Ectodermal cell (in vitro differentiated cells): ENCODE data around the gene ADGRA1.
"Not testable (repeated sequence)": the region's sequence is repeated elsewhere in the genome, so short reads cannot be mapped to it uniquely, and the experiment has no call there.

Experiments
- H3K27ac ChIP-seq: 2 replicates; pipeline ENCODE4 v1.7.0; 2013; ENCODE audit warnings: mild to moderate bottlenecking, low read depth, low read length; ENCODE audit not compliant: insufficient read depth, poor library complexity, severe bottlenecking
- H3K27me3 ChIP-seq: 2 replicates; pipeline ENCODE4 v1.7.0; 2013; ENCODE audit warnings: mild to moderate bottlenecking, low read length; ENCODE audit not compliant: insufficient read depth, control insufficient read depth, poor library complexity, severe bottlenecking
- H3K36me3 ChIP-seq: one replicate; pipeline ENCODE4 v1.7.0; 2013; ENCODE audit warnings: low read length; ENCODE audit not compliant: control insufficient read depth, insufficient read depth
- H3K4me1 ChIP-seq: one replicate; pipeline ENCODE4 v1.7.0; 2013; ENCODE audit warnings: low read length; ENCODE audit not compliant: control insufficient read depth, insufficient read depth
- H3K4me3 ChIP-seq: 2 replicates; pipeline ENCODE4 v1.7.0; 2013; ENCODE audit warnings: low read depth, low read length, control low read depth; ENCODE audit not compliant: insufficient read depth
- H3K9me3 ChIP-seq: 2 replicates; pipeline ENCODE4 v1.7.0; 2013; ENCODE audit warnings: mild to moderate bottlenecking, low read length, moderate library complexity; ENCODE audit not compliant: control insufficient read depth
- WGBS, 2 experiments: methylation state at CpG; one replicate each; pipeline ENCODE4 v1.1.7; 2013; ENCODE audit warnings: missing lambda C conversion rate in 2 of 2; 5-methylcytosine and 5-hydroxymethylcytosine counted together

The ADGRA1 gene

DNA sequence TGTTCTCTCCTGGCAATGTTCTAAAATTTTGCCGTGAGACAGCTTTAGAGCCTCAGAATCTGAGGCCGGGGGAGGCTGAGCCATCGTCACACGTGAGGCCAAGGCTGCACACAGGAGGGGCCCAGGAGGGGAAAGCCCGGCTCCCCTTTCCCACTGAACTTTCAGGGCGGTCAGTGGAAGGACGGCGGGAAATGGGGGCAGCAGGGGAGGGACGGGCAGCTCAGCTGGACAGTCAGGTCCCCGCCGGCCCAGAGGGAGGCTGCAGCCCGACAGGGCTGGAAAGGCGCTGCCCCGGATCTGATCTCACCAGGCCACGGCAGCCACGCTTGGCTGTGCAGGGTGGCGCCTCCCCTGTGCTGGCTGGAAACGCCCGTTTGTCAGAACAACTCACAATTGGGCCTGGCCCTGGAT, 43.3 kb upstream of the ADGRA1 start:
- WGBS, 2 experiments, result 91% methylated on average over 19 of the region's 19 CpGs
- H3K36me3 ChIP-seq, result no peaks in the 10 kb centered on the region
- no peaks in the 10 kb centered on the region for H3K27me3 ChIP-seq
- no peaks in the 10 kb centered on the region for H3K9me3 ChIP-seq
- H3K4me1 ChIP-seq, result peaks cover 16% of the 10 kb centered on the region
- no peak overlapping the region for H3K4me3 ChIP-seq
- no peak overlapping the region for H3K27ac ChIP-seq

DNA sequence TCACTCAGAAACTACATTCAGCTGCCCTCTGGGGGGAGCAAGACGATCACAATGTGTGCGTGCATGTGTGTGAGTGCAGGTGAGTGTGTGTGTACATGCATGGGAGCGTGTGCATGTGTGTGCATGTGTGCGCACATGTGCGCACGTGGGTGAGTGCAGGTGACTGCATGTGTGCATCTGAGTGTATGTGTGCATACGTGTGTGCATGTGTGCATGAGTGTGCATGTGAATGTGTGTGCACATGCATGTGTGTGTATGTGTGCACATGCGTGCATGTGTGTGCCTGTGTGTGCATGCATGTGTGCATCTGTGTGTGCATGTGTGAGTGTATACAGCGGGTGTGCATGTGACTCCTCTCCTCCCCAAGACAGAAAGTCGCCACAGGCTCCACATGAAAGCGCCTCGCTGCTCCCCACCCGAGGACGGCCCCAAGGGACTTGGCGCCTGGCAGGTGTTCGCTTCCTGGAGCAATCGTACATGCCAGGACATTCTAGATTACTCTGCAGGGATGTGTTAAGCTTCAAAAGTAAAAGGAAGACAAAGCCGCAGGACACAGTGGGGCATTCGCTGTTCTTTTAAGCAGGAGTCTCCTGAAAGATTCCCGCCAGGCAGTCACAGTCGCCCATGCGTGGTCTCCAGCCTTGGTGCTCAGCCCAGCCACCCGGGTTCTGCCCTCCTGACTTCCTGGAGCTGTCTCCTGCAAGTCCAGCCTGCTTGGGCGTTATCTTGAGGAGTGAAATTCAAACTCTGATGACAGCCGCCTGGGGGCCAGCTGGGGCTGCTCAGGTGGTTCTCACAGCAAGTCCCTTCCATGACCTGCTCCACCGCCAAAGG, 42.0 kb upstream of the ADGRA1 start:
- Histone ChIP-seq H3K9me3 (no peaks in the 10 kb centered on the region), H3K4me3 (no peak overlapping the region), H3K27me3 (no peaks in the 10 kb centered on the region), H3K4me1 (peaks cover 20% of the 10 kb centered on the region), H3K27ac (no peak overlapping the region), H3K36me3 (no peaks in the 10 kb centered on the region)
- WGBS, 2 experiments, result 93% methylated on average over 26 of the region's 26 CpGs

DNA sequence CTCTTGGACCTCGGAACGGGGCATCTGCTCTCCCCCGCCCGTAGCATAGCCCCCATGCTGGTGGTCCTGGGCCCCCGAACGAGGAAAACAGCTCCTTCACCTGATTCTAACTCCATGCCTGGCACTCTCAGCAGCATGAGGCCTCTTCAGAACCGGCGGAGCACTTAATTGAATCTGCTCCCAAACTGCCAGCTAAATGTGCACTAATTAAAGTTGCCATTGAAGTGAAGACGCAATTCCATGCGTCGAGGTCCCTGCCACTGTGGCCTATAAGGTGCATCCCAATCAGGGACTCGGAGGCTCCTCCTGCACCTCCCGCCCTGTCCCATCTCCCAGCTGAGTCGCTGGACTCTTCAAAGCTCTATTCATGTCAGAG, 41.3 kb upstream of the ADGRA1 start:
- Histone ChIP-seq H3K27me3 (no peaks in the 10 kb centered on the region), H3K9me3 (no peaks in the 10 kb centered on the region), H3K4me1 (peaks cover 26% of the 10 kb centered on the region), H3K4me3 (no peak overlapping the region), H3K36me3 (no peaks in the 10 kb centered on the region), H3K27ac (no peak overlapping the region)
- 83 to 84% methylated on average over 14 of the region's 14 CpGs for WGBS, 2 experiments

DNA sequence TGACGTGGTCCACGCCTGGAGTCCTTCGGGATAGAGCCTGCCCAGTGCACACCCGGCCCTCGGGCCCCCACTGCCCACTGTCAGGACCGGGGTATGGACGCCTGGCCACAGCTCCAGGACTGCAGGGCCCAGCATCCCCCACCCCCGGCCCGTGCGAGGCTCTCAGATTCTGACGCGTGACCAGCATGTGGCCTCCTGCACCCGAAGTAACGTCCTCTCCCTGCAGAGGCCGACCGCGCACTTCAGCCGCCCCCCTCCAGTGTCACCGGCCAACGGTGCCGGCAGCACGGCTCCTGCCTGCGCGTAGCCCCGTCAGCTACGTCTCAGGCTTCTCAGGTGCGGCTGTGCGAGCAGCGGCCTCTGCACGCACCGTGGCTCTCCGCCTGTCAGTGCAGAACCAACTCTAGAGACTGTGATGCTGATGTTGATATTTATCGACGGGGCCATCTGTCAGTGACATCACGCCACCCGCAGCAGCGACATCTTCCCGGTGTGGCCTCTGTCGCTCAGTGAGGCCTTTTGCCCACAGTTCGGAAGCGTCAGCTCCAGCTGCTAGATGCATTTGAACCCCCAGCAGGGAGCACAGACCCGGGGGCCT, 40.1 kb upstream of the ADGRA1 start:
- H3K4me1 ChIP-seq, result peaks cover 26% of the 10 kb centered on the region
- 93 to 94% methylated on average over 42 of the region's 42 CpGs for WGBS, 2 experiments
- H3K9me3 ChIP-seq, result no peaks in the 10 kb centered on the region
- no peak overlapping the region for H3K4me3 ChIP-seq
- no peak overlapping the region for H3K27ac ChIP-seq
- no peaks in the 10 kb centered on the region for H3K36me3 ChIP-seq
- no peaks in the 10 kb centered on the region for H3K27me3 ChIP-seq

DNA sequence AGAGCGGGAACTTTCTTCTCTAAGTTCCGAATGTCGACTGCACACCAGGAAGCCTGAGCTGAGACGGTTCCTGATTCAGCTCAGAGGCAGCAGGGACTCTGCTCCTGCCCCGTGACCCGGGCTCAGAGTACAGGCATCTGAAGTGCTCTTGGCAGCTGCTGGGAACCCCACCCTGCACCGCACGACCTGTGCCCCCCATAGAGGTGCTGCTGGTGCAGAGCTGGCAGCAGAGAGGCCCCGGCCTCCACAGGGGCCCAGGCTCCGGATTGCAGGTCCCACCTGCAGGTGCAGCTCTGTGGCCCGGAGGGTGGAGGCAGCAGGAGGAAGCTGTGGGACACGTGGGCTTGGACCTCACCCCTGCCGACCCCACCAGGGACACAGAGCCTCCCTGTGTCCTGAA, 39.5 kb upstream of the ADGRA1 start:
- WGBS, 2 experiments, result 82% methylated on average over 13 of the region's 13 CpGs
- H3K4me3 ChIP-seq, result no peak overlapping the region
- no peak overlapping the region for H3K27ac ChIP-seq
- H3K27me3 ChIP-seq, result no peaks in the 10 kb centered on the region
- peaks cover 26% of the 10 kb centered on the region for H3K4me1 ChIP-seq
- H3K9me3 ChIP-seq, result no peaks in the 10 kb centered on the region
- H3K36me3 ChIP-seq, result no peaks in the 10 kb centered on the region

DNA sequence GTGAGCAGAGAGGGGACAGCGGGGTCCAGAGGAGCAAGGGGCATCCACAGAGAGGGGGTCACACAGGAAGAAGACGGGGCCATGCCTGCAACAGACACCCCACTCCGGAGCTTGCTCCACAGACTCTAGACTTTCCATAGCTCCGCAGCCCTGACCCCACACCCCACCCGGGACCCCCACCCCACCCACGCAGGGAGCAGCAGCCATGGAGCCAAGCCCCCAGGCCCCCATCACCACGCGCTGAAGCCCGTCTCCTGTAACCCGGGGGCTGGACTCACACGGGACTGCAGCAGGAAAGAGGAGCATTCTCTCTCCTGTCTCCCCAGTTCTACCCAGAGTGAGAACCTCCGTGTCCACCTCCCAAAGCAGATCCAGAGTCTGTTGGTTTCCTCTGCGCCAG, 38.8 kb upstream of the ADGRA1 start:
- Histone ChIP-seq H3K36me3 (no peaks in the 10 kb centered on the region), H3K27me3 (no peaks in the 10 kb centered on the region), H3K4me3 (no peak overlapping the region), H3K4me1 (peaks cover 26% of the 10 kb centered on the region), H3K27ac (no peak overlapping the region), H3K9me3 (no peaks in the 10 kb centered on the region)
- 92 to 94% methylated on average over 13 of the region's 13 CpGs for WGBS, 2 experiments

DNA sequence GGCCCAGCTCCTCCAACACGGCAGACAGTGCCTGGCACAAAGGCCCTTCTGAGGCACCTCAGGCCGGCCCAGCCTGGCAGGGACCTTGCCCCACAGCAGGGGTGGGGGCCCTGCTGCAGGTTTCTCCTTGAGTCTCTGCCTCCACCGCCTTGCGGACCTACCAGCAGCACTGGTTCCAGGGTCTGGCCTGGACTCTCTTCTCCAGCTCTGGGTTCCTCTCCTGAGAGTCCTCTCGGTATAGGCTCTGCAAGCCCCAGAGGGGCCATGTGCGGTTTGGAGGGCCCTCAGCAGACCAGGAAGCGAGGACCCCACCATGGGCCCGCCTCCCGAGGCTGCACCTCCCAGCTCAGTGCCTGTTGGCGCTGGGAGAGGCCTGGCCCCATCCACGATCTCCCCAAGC, 38.1 kb upstream of the ADGRA1 start:
- no peak overlapping the region for H3K4me3 ChIP-seq

DNA sequence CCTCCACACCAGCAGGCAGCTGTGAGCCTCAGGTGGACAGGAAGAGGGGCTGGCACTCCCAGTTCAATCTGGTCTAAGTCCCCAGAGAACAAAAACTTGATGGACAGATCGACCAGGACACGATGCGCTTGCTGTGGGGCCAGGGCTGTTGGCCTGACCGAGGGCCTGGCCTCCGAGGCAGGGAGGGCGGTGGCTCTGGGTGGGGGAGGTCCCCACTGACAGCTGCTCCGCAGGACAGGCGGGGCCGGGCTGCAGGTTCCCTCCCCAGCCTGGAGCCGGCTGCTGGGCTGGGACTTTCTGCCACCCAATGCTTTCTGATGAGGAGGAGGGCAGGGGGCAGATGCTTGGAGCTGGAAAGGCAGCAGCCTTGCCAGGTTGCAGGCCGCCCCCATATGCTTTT, 37.4 kb upstream of the ADGRA1 start:
- H3K4me3 ChIP-seq, result no peak overlapping the region
- H3K27me3 ChIP-seq, result no peaks in the 10 kb centered on the region
- peaks cover 27% of the 10 kb centered on the region for H3K4me1 ChIP-seq
- 70 to 75% methylated on average over 11 of the region's 11 CpGs for WGBS, 2 experiments
- no peak overlapping the region for H3K27ac ChIP-seq
- H3K9me3 ChIP-seq, result no peaks in the 10 kb centered on the region
- H3K36me3 ChIP-seq, result no peaks in the 10 kb centered on the region

More for the DNA sequence above, 38.1 kb upstream of the ADGRA1 start:
- Histone ChIP-seq H3K36me3 (no peaks in the 10 kb centered on the region), H3K9me3 (no peaks in the 10 kb centered on the region), H3K27me3 (no peaks in the 10 kb centered on the region), H3K27ac (no peak overlapping the region), H3K4me1 (peaks cover 26% of the 10 kb centered on the region)
- WGBS, 2 experiments, result 94 to 95% methylated on average over 11 of the region's 11 CpGs

DNA sequence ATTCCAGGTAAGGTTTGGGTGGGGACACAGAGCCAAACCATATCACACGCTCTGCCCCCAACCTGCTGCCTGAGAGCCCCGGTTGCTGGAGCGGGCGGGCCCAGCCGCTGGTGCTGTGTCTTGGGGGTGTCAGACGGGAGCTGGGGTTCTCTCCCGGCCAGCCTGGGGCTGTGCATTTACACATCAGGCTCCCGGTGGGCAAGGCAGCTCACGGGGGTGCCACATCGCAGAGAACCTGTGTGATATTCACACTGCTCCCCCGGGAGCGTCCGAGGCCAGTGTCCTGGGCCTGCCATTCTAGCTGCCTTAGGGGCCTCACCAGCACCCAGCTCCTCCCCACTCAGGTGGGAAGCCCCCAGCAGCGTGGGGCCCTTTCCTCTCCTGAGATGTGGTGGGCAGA, 35.6 kb upstream of the ADGRA1 start:
- H3K9me3 ChIP-seq, result no peaks in the 10 kb centered on the region
- H3K27me3 ChIP-seq, result no peaks in the 10 kb centered on the region
- no peak overlapping the region for H3K4me3 ChIP-seq
- peaks cover 28% of the 10 kb centered on the region for H3K4me1 ChIP-seq
- H3K27ac ChIP-seq, result no peak overlapping the region
- WGBS, 2 experiments, result 92 to 93% methylated on average over 14 of the region's 14 CpGs
- no peaks in the 10 kb centered on the region for H3K36me3 ChIP-seq

DNA sequence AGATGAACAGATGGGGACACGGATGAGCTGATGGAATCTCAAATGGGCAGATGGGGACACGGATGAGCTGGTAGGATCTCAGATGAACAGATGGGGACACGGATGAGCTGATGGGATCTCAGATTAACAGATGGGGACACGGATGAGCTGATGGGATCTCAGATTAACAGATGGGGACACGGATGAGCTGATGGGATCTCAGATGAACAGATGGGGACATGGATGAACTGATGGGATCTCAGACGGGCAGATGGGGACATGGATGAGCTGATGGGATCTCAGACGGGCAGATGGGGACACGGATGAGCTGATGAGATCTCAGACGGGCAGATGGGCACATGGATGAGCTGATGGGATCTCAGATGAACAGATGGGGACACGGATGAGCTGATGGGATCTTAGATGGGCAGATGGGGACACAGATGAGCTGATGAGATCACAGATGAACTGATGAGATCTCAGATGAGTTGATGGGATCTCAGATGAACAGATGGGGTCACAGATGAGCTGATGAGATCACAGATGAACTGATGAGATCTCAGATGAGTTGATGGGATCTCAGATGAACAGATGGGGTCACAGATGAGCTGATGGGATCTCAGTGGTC, 34.1 kb upstream of the ADGRA1 start:
- not testable (repeated sequence) for H3K4me3 ChIP-seq, H3K27me3 ChIP-seq, H3K9me3 ChIP-seq, H3K36me3 ChIP-seq, H3K27ac ChIP-seq
- WGBS, 2 experiments, result 91 to 92% methylated on average over 10 of the region's 10 CpGs
- peaks cover 19% of the 10 kb centered on the region for H3K4me1 ChIP-seq
